Vagina (tissue), 2 donors: ENCODE data around the gene PRDX4. TPM values are rescaled to one million over a fixed set of nuclear protein-coding genes. Genes with fewer than 3 reads are reported as not detected.

Source experiments
- DNase-seq, 2 donors: peaks; one replicate each; pipeline ENCODE4 v3.0.0-alpha.2; 2017; ENCODE audit errors: extremely low spot score in 2 of 2
- H3K27ac ChIP-seq: fragments of 200-600 bp; sonication (generic); one replicate; pipeline ENCODE4 v1.5.1; 2019
- H3K27me3 ChIP-seq: fragments of 200-600 bp; sonication (generic); one replicate; pipeline ENCODE4 v1.5.1; 2019
- H3K36me3 ChIP-seq, 2 donors: fragments of 200-600 bp; sonication (generic); one replicate each; pipeline ENCODE4 v1.5.1; 2017 to 2019
- H3K4me1 ChIP-seq: fragments of 200-600 bp; sonication (generic); one replicate; pipeline ENCODE4 v1.5.1; 2019
- H3K4me3 ChIP-seq, 2 donors: fragments of 200-600 bp; sonication (generic); 1 replicate in 1 of 2; 2 replicates in 1 of 2; pipeline ENCODE4 v1.5.1; 2016 to 2019
- H3K9me3 ChIP-seq: fragments of 200-600 bp; sonication (generic); one replicate; pipeline ENCODE4 v1.5.1; 2019
- POLR2A ChIP-seq, 2 donors: fragments of 450-650 bp; IDR thresholded peaks; one replicate each; pipeline ENCODE4 v1.6.1; 2017; ENCODE audit warnings: antibody characterized with exemption in 2 of 2, mild to moderate bottlenecking in 2 of 2, moderate library complexity in 2 of 2
- POLR2AphosphoS5 ChIP-seq, 2 donors: sonication (generic); formaldehyde crosslinking; IDR thresholded peaks; one replicate each; pipeline ENCODE4 v1.9.0; 2017; ENCODE audit warnings: antibody characterized with exemption in 2 of 2, mild to moderate bottlenecking in 2 of 2, low read depth in 1 of 2; ENCODE audit not compliant: insufficient read depth in 1 of 2
- intact Hi-C: fragments of 100-400 bp; cut with DNase I; formaldehyde crosslinking; loops from one replicate; pipeline ENCODE4 v1.15.1; 2023
- total RNA-seq: library from RNA; depleted of rRNA; stranded (reverse); fragments of >200 nt; gene quantifications from one replicate; pipeline ENCODE4 v1.2.3, GENCODE V29; 2016
- TF ChIP-seq, protein P1 (sequence below), 3 experiments: fragments of 450-650 bp in 2 of 3; fragments of 200-600 bp in 1 of 3; sonication (generic) in 1 of 3; IDR thresholded peaks; one replicate each; pipeline ENCODE4 v1.5.1; 2017 to 2019; ENCODE audit warnings: antibody characterized with exemption in 3 of 3, mild to moderate bottlenecking in 2 of 3, moderate library complexity in 2 of 3

PRDX4 gene
- total RNA-seq, 1 donor from 2014 or later: 98.2 TPM

- TF ChIP-seq POLR2A (IDR thresholded peaks at IDR 0.05): no peak
- TF ChIP-seq, protein P1, sequence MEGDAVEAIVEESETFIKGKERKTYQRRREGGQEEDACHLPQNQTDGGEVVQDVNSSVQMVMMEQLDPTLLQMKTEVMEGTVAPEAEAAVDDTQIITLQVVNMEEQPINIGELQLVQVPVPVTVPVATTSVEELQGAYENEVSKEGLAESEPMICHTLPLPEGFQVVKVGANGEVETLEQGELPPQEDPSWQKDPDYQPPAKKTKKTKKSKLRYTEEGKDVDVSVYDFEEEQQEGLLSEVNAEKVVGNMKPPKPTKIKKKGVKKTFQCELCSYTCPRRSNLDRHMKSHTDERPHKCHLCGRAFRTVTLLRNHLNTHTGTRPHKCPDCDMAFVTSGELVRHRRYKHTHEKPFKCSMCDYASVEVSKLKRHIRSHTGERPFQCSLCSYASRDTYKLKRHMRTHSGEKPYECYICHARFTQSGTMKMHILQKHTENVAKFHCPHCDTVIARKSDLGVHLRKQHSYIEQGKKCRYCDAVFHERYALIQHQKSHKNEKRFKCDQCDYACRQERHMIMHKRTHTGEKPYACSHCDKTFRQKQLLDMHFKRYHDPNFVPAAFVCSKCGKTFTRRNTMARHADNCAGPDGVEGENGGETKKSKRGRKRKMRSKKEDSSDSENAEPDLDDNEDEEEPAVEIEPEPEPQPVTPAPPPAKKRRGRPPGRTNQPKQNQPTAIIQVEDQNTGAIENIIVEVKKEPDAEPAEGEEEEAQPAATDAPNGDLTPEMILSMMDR (IDR thresholded peaks at IDR 0.05): peak in 1 of 3 experiments; percentile 38
- no peaks in the 10 kb centered on the region for H3K9me3 ChIP-seq
- no peaks in the 10 kb centered on the region for H3K36me3 ChIP-seq
- no peaks in the 10 kb centered on the region for H3K27me3 ChIP-seq
- intact Hi-C loops: loop anchor here (5.0 kb wide), 1 partner anchor 208 kb away; no protein-coding TSS in a partner anchor
- H3K4me3 ChIP-seq: no peak overlapping the region
- no peak overlapping the region for H3K27ac ChIP-seq
- no peaks in the 10 kb centered on the region for H3K4me1 ChIP-seq
- no peak for DNase-seq
Measured at GRCh38 chrX:23694606-23695005, 27.3 kb downstream of the PRDX4 start.

DNA sequence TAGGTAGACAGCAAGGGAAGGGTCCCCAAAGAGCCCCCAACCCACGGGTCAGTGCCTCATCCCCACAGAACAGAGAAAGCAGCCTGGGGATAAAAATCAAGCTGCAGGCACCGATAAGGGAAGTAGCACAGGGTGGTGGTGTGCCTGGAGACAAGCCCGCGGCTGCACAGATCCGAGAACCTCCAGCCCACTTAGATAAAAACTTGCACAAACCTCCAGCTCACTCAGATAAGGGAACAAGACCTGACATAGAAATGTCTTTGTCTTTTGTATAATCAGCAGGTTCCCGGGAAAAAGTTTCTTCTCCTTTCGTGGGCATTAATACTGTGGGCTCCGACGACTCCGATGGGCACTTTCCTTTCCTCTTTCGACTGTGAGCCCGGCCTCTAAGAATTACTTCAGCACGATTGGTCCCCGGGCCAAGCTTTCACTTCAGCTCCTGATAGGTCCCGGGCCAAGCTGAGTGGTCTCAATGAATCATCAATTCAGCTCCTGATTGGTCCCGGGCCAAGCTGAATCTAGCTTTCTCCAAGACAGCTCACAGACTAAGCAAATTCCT lies 32.4 kb downstream of the PRDX4 start:
- H3K4me1 ChIP-seq: no peaks in the 10 kb centered on the region
- no peaks in the 10 kb centered on the region for H3K9me3 ChIP-seq
- H3K36me3 ChIP-seq: peaks cover 0 to 12% of the 10 kb centered on the region in 2 donors
- intact Hi-C loops: no loop called here
- TF ChIP-seq POLR2AphosphoS5 (IDR thresholded peaks at IDR 0.05; ENCODE audit: insufficient read depth in 1 of 2, low read depth in 1 of 2) (no peak), POLR2A (IDR thresholded peaks at IDR 0.05) (no peak)
- TF ChIP-seq, protein P1 (IDR thresholded peaks at IDR 0.05): no peak
- no peak overlapping the region for H3K4me3 ChIP-seq
- DNase-seq: no peak
- H3K27me3 ChIP-seq: no peaks in the 10 kb centered on the region
- H3K27ac ChIP-seq: no peak overlapping the region

DNA sequence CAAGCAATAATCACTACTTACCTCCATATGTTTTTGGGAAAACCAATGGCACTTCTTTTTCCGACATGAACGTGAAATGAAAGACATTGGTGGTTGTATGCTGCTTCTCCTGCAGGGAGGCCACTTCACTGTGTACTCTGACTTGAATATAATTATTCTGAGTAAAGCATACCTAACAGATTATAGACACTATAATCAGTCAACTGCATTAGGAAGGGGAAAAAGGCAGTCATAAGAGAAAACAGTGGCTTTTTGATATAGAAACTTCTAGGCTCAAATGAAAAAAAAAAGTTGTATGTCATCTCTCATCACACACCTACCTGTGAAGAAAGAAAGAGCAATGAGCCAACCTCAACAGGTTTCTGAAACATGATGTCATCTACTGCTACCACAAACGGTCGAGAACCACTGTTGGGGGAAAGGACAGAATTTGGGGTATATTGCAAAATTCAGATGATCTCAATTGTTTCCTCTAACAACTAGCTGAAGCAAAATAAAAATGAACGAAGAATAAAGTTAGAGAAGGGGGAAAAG lies 37.4 kb downstream of the PRDX4 start:
- TF ChIP-seq, protein P1 (IDR thresholded peaks at IDR 0.05): no peak
- TF ChIP-seq POLR2A (IDR thresholded peaks at IDR 0.05) (no peak), POLR2AphosphoS5 (IDR thresholded peaks at IDR 0.05; ENCODE audit: insufficient read depth in 1 of 2, low read depth in 1 of 2) (no peak)
- Histone ChIP-seq H3K4me3 (no peak overlapping the region), H3K36me3 (peaks cover 0 to 12% of the 10 kb centered on the region in 2 donors), H3K9me3 (no peaks in the 10 kb centered on the region), H3K27ac (no peak overlapping the region), H3K27me3 (no peaks in the 10 kb centered on the region), H3K4me1 (no peaks in the 10 kb centered on the region)
- DNase-seq: no peak
- intact Hi-C loops: no loop called here

- H3K4me1 ChIP-seq: no peaks in the 10 kb centered on the region
- H3K36me3 ChIP-seq: peaks cover 0 to 11% of the 10 kb centered on the region in 2 donors
- H3K27ac ChIP-seq: no peak overlapping the region
- no peak overlapping the region for H3K4me3 ChIP-seq
- no peaks in the 10 kb centered on the region for H3K9me3 ChIP-seq
- no peak for DNase-seq
- intact Hi-C loops: no loop called here
- no peaks in the 10 kb centered on the region for H3K27me3 ChIP-seq
- TF ChIP-seq, protein P1 (IDR thresholded peaks at IDR 0.05): no peak
- TF ChIP-seq POLR2A (IDR thresholded peaks at IDR 0.05) (no peak), POLR2AphosphoS5 (IDR thresholded peaks at IDR 0.05; ENCODE audit: insufficient read depth in 1 of 2, low read depth in 1 of 2) (no peak)
Measured at GRCh38 chrX:23705235-23705634, 37.9 kb downstream of the PRDX4 start.

DNA sequence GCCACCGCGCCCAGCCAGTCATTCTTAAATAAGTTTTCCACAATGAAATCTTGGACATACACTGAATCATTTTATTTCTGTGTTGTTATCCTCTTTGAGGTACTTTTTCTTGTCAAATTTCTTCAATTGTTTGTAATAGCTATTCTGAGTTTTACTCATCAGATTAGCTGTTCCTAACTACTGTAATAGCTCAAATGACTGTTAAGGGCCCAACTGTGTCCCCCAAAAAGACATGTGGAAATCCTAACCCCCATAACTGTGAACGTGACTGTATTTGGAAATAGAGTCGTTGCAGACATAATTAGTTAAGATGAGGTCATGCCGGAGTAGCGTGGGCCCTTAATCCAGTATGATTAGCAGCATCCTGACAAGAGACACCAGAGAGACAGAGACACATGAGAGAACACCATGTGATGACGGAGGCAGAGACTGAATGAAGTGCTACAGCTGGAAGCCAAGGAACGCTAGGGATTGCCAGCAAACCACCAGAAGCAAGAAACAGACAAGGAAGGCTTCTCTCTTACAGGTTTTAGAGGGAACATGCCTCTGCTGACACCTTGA lies 52.9 kb downstream of the PRDX4 start:
- Histone ChIP-seq H3K27ac (no peak overlapping the region), H3K4me1 (no peaks in the 10 kb centered on the region), H3K4me3 (no peak overlapping the region), H3K36me3 (peaks cover 0 to 10% of the 10 kb centered on the region in 2 donors), H3K27me3 (no peaks in the 10 kb centered on the region), H3K9me3 (no peaks in the 10 kb centered on the region)
- intact Hi-C loops: no loop called here
- no peak for TF ChIP-seq POLR2A (IDR thresholded peaks at IDR 0.05)
- TF ChIP-seq POLR2AphosphoS5 (IDR thresholded peaks at IDR 0.05; ENCODE audit: insufficient read depth in 1 of 2, low read depth in 1 of 2): no peak
- TF ChIP-seq, protein P1 (IDR thresholded peaks at IDR 0.05): no peak
- DNase-seq: no peak
